HG03280 (cell line): Measurements from ENCODE around the gene CRELD2.

Experiments used
- ATAC-seq: cut with Tn5 transposase; IDR thresholded peaks from one replicate; pipeline ENCODE4 v1.9.1; 2021; ENCODE audit warnings: mild to moderate bottlenecking, moderate library complexity; ENCODE audit not compliant: unreplicated experiment

The CRELD2 gene

DNA sequence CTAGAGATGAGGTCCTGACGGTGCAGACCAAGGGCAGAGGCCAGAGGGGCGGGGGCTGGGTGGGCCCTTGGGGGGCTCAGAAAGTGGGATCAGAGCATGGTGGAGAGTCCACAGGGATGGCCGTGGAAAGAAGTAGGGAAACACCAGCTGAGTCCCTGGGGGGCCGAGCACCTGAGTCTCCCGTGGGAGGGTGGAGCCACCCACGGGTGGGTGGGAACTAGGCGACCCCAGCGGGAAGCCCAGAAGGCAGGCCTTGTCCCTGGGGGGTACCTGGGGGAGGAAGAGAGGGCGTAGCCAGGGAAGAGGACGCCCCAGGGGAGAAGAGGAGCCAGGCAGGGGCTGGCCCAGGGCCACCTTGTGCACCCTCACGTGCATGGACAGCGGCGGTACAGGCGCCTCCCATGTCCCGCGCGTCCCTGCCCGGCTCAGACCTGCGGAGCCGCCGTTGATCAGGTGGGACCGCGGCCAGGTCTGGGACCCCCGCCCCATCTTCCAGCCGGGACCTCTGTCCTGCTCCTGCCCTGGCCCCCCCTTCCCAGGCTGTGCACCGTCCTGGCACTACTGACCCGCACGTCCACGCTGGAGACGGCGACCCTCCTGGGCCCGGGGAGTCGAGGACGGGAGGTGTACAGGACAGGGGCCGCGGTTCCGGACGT, 10.2 kb downstream of the CRELD2 start:
- ATAC-seq = no peak

DNA sequence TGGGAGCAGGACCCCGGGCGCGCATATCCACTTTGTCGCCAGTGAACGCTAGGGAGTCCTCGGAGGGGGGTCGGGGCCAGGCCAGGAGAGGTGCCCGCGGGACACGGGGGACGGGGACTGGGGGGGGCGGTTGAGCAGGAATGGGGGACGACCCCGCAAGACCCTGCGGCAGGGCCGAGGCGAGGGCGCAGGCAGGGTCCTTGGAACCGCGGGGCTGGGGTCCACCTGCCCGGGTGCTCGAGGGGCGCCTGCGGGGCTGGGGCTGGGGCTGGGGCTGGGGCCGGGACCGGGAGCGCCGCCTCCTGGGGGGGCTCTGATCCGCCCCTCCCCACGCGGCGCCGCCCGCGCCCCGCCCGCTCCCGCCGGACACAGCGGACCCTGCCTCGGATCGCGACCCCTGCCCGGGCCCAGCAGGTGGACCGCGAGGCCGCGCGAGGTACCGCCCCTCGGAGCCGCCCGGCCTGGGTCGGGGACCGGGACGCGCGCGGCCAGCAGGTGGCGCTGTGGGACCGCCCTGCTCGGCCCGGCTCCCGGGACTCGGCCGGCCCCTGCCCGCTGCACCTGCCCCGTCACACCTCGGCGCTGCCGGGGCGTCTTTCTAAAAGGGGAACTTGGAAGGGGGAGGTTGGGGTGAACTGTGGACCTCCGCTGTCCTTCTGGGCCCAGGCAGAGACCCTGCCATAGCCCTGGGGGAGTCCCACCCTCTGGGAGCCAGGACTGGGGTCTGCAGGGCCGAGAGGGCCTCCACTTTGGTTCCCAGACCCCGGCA, 11.0 kb downstream of the CRELD2 start:
- peak; percentile 45 for ATAC-seq

DNA sequence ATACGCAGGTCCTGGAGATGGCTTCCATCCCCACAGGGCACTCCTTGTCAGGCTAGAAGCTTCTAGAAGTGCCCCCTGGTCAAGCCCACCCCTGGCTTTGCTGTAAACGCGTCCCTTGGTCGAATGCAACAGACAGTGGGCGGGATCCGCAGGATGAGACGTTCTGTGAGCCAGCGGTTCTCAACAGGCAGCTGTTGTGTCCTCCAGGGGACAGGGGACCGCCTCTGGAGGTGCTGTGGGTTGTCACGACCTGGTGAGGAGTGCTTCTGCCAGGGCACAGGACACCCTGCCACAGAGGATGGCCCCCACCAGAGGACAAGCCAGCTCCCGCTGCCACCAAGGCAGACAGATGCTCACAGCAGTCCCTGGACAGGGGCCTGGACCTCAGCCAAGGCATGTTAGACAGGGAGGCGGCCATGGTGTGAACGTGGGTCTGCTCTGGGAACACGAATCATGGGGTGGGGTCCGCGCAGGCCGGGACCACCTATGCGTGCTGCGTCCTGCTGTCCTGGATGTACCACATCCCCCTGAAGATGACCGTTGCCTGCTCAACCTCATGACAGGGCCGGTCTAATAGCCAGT, 11.7 kb downstream of the CRELD2 start:
- ATAC-seq = no peak

DNA sequence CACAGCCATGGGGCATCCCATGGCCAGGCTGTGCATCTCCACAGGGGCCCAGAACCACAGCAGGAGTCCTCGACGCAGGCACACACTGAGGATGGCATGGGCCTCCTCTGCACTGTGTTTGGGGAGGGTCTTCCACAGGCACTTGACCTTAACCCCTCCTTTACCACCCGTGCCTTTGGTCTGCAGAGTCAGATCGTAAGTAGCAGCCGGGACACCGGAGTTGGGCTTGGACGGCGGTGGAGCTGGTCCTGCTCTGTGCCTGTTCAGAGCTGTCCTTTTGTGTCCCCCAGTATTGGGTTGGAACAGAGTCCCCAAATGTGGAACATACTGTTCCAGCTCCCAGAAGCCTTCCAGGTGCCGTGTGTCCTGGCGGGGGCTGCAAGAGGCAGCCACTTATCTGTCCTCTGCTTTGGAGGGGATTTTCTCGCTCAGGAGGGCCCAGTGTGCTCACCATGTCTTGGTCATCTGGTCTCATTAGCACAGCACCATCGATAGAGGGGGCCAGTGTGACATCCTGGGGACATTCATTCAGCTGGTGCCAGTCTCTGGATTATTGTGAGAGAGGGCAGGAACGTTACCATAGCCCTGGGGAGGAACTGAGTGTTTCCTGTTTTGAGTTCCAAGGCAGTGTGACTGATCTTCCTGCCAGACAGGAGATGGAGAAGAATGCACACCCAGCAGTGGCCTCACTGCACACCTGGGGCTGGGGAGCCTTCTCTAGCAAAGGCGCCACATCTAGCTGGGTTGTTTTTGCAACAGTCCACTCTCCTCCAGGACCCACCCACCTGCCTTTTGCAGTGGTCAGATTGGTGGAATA, 12.4 kb downstream of the CRELD2 start:
- ATAC-seq = no peak

DNA sequence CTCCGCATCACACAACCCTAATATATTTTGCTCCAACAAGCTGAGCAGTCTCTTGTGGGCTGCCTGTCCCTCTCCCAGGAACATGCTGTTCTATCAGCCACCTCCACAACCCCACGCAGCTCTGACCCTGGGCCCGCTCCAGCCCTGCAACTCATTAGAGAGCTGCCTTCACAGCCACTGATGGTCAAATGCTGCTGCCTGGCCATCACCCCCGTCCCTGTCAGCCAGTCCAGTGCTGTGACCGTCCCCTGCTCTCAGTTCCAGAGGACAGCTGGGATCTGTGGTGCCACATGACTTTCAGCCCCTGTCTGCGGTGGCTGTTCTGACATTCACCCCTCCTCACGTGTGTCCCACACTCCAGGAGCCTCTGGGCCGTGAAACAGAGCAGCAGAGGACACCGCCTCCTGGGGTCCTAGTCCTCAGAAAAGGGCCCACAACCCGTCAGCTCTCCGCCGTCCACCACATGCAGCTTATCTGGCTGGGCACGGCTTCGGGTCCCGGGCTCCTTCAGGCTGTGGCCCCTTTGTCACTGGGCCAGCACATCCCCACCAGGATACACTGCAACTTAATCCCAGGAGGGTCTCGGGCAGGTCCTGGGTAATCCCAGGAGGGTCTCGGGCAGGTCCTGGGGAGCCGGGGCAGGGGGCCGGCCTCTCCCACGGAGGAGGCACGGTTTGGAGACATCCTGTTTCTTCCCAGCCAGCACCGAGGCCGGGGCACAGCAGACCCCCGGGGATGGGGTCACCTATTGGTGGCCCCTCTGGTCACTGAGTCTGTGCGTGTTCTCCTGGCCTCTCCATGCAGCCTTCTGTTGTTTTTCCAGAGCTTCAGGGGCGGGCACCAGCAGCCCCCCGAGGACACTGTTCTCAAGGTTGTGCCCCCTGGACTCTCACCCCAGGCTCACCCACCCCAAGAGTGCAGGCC, 15.1 kb downstream of the CRELD2 start:
- ATAC-seq = no peak

DNA sequence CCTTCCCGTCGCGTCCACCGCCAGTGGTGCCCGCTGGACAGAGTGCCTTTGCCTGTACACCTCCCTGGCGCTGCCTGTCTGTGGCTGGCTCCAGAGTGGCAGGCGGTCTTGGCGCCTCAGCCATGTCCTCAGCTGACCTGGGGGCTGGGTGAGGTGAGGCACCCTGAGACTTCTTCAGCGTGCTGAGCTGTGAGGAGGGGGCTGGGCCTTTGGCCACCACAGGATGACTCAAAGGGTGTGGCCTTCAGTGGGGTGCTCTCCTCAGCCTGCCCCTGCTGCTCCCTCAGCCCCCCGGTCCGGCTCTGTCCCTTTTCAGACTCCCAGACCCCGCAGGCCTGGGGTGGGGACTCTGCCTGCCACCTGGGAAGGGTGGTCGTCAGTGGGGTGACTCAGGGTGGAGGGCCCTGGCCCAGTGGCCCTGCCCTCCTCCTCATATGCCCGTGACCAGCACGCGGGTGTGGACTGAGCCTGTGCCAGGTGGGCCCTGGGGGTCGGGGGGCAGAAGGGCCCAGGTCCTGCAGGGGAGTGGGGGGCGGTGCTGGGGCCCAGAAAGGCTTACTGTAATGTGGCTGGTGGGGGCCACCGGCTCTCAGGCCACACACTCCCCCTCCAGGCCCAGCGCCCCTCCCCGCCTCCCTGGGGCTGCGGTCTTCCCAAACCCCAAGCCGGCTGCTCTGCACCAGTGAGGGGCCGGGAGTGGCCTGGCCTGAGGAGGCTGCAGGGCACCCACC, 15.9 kb downstream of the CRELD2 start:
- ATAC-seq = no peak

DNA sequence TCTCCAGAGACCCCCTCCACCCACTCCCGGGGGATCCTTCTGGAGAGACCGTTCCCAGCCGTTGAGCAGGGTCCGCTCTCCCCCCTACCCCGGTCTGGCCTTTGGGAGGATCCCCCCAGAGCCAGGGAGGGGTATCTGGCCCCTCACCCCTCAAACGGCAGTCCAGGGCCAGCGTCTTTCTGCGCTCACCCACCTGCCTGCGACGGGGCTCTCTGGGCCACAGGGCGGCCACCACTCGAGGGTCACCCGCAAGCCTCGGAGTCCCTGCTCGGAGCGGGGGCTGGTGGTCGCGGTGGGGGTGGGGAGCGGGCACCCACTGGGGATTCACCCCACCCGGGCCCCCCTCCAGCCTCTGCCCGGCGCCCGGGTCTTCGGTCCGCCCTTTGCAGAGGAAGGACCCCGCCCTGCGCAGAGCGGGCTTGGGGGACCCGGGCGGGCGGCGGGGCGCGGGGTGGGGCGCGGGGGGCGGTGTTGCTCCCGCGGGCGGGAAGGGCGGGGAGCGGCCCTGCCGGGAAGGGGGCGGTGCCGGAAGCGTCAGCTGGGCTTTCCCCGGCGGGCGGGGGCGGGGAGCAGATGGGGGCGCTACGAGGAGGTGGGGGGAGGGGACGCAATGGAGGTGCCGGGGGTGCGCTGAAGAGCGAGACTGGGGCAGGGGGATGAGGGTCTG, 16.6 kb downstream of the CRELD2 start:
- ATAC-seq = no peak

DNA sequence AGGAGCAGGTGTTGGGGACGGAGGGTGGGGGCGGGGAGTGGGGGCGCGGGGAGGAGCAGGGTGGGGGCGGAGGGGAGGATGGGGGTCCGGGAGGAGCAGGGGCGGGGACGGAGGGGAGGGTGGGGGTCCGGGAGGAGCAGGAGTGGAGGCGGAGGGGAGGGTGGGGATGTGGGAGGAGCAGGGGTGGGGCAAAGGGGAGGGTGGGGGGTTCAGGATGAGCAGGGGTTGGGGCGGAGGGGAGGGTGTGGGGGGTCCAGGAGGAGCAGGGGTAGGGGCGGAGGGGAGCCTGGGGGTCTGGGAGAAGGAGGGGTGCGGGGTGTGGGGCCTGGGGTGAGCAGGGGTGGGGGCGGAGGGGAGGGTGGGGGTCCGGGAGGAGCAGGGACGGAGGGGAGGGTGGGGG, 17.1 kb downstream of the CRELD2 start:
- ATAC-seq = no peak

DNA sequence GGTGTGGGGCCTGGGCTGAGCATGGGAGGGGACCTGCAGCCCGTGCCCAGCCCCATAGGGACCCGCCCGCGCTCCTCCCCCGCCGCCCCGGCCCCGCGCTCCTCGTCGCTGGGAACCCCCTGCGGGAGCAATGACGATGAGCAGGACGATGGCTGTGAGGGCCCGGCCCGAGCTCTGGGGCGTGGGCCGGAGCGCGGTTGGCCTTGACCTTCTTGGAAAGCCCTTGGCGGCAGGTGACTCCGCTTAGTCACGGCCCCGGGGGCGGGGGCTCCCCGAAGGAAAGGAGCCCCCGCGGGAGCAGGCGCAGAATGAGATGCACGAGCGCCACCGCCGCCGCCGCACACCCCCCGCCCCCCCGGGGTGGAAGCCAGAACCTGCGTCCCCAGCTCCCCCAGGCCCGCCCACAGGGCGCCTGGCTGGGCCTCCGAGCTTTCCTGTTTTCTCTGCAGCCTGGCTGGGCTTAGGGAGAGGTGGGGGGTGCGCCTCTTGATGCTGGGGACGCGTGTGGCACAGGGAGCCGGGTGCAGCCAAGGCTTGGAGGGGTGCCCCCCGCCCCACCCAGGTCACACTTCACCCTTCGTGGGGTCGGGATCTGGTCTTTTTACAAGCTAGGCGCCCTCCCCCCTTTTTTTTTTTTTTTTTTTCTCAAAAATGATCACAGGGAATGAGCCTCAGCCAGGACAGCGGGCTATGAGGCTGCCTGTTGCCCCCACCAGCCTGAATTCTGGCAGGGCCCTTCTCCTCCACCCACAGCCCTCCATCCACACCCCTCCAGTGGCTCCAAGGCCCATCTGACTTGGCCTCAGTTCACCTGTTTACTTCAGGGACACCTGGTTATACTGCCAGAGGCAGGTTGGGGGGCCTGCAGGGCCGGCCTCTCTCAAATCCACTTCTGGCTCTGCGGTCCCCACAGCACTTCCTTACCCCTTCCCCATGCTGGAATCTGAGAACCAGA, 17.9 kb downstream of the CRELD2 start:
- ATAC-seq = peak; percentile 72

DNA sequence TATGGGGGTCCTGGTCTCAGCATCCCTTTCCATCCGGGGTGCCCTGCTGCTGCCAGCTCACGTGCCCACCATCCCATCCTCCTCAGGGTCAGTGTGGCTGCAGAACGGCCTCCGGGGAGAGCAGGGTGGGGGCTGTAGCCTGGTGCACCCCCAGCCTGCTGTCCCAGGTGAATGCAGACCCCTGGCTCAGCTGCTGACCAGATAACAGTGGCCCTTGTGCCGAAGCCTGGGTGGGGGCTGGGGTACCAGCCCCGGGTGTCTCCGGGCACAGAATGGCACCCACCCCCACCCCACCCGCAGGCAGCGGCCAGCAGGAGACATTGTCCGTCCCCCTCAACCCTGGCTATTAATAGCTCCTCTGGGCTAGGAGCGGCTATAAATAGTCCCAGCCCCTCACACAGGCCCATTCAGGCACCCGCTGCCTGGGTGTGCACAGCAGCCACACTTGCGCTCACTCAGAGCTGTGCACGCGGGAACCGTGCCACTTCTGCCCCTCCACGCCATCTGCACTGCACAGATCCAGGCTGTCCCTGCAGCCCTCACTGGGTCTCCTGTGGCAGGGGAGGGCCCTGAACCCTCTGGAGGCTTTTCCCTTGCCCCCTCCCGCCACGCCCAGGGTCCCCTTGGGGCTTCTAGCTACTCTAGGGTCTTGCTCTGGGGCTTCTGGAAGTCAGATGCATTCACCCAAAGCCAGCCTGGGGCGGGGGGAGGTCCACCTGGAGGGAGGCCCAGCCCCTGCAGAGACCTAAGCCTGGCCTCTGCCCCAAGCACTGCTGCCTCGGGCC, 18.7 kb downstream of the CRELD2 start:
- ATAC-seq = no peak

DNA sequence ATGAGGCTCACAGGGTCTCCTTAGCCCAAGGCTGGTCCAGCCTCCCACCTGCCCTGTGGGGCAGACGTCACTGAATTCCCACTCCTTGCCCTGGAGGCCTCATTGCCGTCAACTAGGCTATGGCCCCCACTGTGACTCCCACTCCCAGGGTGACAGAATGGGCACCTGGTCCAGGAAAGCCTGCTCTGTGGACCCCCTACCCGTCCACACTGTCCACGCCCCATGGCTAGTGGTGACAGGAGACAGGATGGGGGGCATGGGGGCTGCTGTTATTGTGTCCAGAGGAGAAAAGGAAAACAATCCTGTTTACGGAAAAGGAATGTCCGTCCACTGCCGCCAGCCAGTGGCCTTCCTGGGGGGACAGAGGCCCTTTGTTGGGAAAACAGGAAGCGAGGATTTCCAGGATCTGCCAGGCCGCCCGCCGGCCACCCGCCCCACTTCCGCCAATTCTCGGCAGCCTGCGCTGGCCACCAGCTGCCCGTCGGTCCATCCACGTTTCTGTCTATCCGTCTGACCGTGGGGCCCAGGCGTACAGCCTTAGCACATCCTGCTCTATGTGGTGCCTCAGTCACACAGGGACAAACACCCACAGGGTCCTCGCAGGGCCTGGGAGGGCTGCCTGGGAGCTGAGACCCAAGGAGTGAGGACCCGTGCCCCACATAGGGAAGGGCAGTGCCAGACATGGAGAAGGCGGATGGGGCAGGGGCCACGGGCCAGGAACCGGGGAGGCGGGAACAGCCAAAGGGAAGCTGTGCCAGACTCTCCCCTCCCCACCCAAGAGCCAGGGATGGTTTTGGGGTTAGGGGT, 19.5 kb downstream of the CRELD2 start:
- no peak for ATAC-seq

DNA sequence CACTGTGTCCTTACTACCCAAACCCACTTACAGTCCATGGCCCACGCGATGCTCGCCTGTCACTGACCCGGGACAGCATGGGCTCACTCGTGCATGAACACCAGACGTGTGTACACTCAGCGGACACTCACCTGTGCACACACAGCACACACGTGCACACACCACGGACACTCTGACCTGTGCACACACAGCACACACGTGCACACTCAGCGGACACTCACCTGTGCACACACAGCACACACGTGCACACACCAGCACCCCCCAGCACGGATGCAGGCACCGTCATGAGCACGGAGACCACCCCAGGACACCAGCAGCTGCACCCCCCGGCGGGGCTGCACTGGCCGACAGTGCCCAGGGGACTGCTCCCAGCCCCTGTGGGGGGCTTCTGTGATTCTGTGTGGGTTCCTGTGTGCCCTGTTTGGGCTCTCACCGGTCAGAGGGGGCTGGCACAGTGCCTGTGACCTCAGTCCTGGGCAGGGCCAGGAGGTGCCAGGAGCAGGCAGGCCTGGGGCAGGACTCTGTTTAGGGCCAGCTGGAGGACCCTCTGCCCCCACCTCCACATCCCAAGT, 20.2 kb downstream of the CRELD2 start:
- no peak for ATAC-seq

DNA sequence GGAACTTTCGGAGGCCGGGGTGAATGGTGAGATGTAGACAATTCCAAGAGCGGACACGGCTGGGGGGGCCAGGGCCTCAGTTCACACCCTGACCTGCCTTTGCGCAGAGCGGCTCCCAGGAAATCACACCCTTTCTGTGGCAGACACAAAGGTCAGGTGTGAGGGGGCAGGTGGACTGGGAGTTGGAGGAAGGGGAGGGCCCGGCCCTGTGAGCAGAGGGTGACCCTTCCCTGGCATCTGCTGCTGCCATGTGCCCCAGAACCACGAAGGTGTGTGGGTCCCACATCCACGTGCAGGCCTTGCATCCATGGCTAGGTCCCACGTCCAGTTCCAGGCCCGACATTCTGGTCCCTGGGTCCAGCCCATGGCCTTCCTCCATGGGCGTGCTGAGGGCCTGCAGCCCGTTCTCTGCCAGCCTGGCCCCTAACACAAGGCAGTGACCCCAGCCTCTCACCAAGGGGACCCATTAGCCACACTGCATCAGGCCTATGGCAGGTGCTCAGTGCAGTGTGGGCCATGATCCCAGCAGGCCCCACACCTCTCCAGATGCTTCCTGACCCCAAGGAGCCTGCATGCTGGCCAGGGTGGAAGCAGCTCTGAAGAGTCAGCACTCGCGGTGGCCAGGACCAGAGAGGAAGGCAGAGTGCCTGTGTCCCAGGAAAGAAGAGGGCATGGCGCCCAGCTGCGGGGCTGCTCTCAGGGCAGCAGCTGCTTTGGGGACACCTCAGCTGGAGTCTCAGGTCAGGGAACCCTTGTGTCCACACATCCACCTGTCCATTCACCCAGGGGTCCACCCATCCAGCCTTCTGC, 23.3 kb downstream of the CRELD2 start:
- ATAC-seq = no peak

DNA sequence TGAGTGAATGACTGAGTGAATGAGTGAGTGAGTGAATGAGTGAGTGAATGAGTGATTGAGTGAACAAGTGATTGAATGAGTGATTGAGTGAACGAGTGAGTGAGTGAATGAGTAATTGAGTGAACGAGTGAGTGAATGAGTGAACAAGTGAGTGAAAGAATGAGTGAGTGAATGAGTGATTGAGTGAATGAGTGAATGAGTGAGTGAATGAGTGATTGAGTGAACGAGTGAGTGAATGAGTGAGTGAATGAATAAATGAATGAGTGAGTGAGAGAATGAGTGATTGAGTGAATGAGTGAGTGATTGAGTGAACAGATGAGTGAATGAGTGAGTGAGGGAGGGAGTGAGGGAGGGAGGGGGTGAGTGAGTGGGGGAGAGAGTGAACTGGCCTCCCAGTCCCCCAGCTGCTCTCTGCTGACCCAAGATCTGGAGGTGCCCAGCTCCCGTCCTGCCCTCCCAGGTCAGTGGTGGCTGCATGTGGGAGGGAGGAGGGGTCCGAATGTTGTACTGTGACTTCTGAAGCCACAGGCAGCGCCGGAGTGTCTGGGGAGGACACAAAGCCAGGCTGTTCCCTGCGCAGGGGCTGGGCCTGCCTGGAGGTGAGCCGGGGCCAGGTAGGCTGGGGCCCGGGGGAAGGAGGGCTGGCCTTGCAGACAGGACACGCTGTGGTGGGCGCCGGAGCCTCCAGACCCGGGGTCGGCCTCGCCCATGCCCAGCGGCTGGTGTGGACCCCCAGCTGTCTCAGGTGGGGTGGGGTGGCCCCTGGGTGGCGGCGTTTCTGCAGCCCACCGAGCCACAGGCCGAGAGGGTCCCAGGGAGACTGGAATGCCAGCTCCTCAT, 24.4 kb downstream of the CRELD2 start:
- no peak for ATAC-seq
